NCI-H774 (cell line): ENCODE data around the gene CBX4.

Experiments used
- DNase-seq: peaks from one replicate; lab custom pipeline; 2025; lab: John Stamatoyannopoulos, UW

The CBX4 gene

GRCh38 chr17:79811868-79812352 is 27.3 kb downstream of the CBX4 start:
- no peak for DNase-seq

- peak; percentile 54 for DNase-seq
Measured at GRCh38 chr17:79811011-79811867, 28.0 kb downstream of the CBX4 start.

DNA sequence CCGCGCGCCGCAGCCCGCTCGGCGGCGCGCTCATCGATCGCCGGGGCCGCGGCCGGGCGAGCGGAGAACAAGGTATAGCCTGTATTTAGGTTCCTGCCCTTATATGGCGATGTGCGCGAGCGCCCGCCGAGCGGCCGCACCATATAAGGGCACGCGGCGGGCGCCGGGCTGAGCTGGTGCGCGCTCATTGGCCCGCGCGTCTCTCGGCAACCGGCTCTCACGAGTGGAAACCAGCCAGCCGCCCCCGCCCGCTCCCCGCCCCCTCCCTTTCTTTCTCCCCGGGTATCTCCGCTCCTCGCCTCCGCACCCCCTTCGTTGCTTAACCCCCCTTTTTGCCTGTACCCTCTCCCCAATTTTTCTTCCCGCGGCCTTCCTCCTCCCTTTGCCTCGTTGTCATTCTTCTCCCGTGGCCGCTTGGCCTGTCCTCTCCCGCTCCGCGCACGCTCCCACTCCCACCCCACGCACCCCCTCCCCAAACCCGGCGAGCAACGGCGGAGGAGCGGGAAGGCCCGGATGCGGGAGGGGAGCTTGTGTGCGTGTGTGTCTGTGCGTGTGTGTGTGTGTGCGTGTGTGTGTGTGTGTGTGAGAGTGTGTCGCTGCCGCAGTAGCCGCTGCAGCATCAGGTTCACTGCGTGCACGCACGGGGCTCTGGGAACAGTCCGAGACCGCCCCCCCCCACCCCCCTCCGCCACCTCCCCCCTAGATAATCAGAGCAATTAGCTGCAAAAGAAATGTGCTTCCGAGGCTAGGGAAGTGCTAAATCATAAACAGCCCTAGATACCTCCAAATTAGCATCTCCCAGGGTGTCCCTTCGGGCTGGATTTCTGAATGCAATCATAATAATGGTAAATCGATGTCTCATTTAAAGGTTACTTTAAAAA is 28.9 kb downstream of the CBX4 start:
- peak; percentile 94 for DNase-seq

DNA sequence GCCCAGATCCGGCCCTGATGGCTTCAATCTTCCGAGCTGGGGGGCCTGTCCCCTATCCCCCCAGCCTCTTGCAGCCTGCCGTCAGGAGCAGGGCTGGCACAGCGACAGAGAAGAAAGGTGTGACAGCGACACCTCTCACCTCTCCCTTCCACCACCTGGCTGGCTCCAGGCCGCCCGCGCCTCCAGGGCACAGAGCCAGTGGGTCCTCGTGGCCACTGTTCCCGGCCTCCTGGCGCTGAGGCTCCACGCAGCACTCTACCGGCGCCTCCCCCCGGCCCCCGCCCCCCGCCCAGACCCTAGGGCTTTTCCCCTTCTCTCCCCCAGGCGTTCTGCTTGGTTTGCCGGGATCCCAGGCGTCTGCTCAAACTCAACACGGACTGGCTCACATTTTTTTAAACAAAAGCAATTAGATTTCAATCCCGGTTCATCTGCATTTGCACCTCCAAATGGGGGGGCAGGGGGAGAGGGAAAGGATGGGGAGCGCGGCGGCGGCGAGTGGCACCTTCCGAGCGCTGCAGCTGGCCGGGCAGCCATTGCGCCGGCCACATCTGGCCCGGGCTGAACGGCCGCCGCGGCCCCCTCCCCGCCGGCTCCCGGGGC is 29.6 kb downstream of the CBX4 start:
- peak; percentile 43 for DNase-seq

DNA sequence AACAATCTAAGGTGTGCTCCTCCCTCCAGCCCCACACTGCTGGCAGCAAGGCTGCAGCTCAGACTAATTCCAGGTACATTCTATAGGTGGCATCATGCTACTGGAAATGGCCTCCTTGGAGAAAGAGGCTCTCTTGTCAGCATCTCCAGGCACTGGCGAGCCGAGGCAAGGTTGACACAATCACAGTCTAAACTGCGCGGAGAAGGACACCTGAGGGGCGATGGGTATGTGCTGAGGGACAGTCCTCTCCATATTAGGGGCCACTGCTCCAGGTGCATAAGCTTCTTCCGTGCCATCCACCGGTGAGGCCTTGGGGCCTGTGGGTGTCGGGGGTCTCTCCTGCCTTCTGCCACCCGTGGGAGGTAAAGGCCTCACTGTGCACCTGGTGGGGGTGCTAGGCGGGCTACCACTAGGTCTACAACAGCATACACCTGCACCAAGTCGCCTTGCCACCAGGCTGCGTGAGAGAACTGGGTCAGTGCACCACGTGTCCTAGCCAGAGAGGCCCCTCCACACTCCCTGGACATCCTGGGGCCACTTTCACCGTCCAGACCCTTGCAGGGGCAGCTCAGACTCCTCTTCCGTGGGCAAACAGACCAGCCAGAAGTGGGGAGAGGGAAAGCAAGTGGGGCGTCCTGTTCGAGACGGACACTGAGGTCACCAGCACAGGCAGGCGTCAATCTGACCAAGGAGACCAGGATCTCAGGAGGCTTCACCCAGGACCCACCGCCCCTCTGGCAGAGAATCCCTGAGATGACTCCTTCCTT is 30.3 kb downstream of the CBX4 start:
- peak; percentile 62 for DNase-seq

GRCh38 chr17:79806863-79807720 is 32.1 kb downstream of the CBX4 start:
- DNase-seq: no peak

DNA sequence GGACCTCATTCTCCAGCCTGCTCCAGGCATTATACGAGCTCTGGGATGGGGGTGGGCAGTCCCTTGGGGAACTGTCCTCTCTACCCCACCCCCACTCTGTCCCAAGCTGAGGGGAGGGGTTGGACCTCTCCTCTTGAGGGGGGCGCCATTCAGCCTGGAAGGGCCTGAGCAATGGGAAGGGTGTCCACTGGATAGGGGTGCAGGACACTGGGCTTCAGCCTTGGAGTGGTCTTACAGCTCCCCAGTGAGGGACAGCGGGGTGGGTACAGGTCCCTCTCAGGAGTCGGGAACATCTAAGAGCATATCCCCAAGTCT is 32.8 kb downstream of the CBX4 start:
- DNase-seq: no peak

GRCh38 chr17:79804856-79805696 is 34.2 kb downstream of the CBX4 start:
- DNase-seq: no peak

DNA sequence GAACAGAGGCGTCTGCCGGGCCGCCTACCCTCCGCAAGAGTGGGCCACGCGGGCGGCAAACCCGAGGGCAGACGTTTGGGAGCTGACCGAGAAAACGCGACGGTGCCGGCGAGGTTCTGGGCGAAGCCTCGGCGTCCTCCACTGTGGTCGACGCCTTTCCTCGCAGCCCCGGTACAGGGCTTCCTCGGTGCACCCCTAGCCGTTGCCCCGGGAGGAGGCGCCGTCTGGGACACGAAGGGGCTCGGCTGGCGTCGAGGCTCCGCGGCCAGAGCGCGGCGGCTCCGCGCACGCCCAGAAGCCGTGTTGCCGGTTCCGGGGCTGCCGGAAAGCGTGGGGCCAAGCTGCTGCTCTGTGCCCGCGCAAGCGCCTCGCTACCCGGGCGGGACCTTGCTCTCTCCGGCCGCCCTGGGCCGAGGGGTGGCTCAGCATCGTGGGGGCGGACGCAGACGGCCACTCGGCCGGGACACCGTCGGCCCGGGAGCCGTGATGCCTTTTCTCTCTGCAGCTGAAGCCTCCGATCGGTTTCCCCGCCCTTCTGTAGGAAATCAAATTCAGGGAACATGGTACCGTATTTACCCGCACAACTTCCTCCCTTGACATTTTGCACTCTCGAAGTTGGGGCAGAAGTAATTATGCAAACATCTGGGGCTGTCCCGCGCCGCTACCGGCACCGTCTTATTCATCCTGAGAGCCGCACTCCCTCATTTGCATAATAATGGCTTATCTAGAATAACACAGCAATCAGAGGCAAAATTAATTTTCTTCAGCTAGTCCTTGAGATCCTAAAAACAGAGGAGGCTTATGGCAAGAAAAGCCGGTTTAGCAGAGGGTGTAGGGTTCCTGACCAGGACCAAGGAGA is 35.0 kb downstream of the CBX4 start:
- peak; percentile 33 for DNase-seq

DNA sequence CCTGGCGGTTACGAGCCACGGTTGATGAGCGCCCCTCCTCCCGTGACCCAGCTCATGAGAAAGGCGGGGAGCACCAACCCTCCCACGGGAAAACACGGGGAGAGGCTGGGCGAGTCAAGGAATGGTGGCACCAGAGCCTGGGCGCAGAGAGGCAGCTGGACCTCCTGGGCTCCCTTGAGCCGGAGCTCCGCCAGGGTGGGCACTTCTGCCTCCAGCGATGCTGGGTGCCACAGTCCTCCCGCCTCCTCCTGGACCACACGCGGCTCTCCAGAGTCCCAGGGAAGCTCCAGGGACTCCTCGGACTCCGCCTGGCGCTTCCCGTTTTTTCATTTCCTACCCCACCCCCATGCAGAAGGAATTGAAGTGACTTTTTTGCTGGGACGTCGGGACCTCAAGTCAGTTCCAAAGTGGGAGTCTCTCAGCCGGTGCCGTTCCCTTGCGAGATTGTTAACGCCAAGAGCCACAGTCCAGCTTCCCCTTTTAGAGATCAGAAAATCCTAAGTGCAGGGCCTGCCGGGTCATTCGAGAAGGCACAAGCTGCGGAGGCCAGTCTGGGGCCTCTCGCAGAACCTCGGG is 35.7 kb downstream of the CBX4 start:
- DNase-seq: no peak

GRCh38 chr17:79802736-79803420 is 36.4 kb downstream of the CBX4 start:
- DNase-seq: no peak

GRCh38 chr17:79802039-79802735 is 37.1 kb downstream of the CBX4 start:
- no peak for DNase-seq

DNA sequence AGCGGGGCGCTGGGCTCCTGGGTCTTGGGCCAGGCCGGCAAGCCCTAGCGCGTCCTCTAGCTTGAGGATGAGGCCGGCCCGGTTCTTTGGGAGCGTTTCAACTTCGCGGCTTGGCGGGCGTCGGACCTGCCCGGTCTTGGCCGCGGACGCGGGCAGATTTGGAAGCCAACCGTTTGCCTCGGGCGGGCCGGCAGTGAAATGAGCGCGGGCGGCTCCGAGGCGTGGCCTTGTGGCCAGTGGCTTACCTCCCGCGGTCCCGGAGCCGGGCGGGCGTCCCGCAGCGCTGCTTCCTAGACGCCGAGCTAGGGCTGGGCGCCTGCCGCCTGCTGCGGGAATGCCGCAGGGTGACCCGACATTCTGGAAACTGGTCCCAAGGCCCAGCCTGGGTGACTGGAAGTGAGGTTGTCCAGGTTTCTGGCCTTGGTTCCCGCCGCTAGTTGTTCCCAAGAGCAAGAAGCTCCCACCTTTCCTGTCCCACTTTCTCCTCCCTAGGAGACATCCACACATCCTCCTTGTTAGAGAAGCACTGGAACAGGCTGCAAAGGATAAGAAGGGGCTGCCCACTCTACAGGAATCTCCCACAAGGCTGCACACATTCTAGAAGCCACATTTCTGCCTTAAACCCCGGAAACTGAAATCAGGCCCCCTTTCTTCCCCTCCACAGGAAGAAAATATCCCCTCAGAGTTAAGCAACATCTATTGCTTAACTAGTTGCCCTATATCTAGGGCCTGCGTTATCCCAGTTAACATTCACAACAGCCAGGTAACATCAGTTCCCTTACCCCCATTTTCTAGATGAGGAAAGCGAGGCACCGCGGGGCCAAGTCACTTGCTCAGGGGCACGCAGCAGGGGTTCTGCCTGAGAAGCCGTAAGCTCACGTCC is 37.8 kb downstream of the CBX4 start:
- DNase-seq: no peak

DNA sequence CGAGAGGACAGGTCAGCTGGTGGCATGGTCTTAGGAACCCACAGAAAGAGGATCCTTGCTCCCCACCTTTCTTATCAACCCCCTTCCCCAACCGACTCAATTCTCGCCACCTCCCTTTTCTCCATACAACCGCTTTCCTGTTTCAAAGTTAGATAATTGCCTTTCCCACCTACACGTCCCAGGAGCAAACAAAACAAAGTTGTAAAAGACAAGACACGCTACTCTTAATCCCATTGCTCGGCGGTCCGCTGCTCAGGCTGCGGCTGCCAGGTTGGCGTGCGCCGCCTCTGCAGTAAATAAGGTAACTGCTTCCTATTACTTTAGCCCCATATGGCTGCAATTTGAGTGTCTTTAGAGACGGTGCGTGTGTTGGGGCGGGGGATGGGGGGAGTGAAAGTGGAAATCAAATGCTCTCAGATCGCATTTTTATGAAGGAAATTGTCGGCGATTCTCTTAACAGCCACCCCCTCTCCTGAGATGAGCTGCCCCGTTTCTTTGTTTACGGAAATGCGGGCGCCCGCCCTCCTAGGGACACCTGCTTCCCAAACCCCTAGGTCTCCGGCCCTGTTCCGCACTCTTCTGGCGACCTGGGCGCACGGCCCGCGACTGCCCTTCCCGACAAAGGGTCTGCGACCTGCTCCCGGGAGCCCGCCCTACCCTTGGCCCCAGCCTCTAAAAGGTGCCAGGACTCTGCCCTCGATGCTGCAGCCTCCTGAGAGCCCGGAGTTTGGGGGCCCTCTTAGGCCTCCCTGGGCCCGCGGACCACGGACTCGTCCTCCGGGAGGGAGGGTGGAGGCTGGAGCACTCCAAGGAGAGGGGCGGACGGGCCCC is 38.7 kb downstream of the CBX4 start:
- DNase-seq: peak; percentile 66

DNA sequence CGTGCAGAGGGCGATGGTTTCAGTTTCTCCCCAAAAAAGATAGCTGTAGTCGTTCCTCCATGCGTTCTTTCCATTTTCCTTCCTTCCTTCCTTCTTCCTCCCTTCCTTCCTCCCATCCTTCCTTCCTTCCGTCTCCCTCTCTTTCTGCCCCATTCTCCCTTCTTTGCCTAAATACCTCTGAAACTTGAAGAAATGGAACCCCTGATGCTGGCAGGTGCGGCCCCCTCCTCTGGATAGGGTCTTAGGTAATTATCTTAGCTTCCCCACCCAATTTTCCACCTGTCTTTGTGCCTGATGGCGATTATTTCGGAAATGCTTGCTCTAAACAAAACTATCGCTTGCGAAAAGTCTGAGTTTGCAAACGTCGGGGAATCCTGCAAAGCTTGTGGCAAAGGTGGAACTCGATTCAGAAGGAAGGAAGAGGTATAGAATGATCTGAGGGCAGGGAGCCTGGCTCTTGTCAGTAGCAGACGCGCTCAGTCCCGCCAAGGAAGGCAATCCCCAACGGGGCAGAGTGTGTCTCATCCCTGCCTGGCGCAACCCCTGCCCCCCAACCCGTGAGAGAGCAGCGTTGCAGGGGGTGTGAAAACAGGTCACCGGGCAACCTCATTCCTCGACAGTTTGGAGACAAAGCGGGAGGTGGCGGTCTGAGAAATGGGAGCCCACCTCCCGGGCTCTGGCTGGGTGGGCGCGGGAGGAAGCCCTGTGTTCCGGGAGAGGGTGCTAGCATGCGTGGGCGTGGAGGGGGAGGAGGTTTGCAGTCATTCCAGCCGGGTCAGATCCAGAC is 39.5 kb downstream of the CBX4 start:
- DNase-seq: no peak
